MM.1S (cell line): Measurements from ENCODE around the gene MIGA2.
"Not testable (repeated sequence)": the region's sequence is repeated elsewhere in the genome, so short reads cannot be mapped to it uniquely, and the experiment has no call there.

ENCODE experiments used
- CTCF ChIP-seq: fragments of 300-600 bp; sonication (generic); IDR thresholded peaks from 2 replicates; pipeline ENCODE4 v1.5.1; 2016; ENCODE audit warnings: antibody characterized with exemption, low read length, mixed read lengths
- EZH2 ChIP-seq: fragments of 300-600 bp; sonication (generic); optimal IDR thresholded peaks from 2 replicates; pipeline ENCODE3; 2017; ENCODE audit warnings: low read depth, mild to moderate bottlenecking, antibody characterized with exemption, low read length, mixed read lengths

- TF ChIP-seq CTCF, EZH2: not testable (repeated sequence)
These were observed 32.3 kb upstream of the MIGA2 start for GRCh38 chr9:129004173-129004572.
